PC-9 (cell line): ENCODE data around the gene AXIN2. TPM values are rescaled to one million over a fixed set of nuclear protein-coding genes. Genes with fewer than 3 reads are reported as not detected.

Experiments
- BruUV-seq: library from RNA; stranded (reverse); fragments of 400-500 nt; replicated peaks from 2 replicates; lab custom pipeline; 2021; lab: Mats Ljungman, UMichigan
- CTCF ChIA-PET: fragments of 300-600 bp; sonication (Branson Sonifier 250); formaldehyde crosslinking; loops from one replicate; lab custom pipeline; 2022; ENCODE audit warnings: antibody characterized with exemption; lab: Charles Lee
- POLR2A ChIA-PET: fragments of 300-600 bp; sonication (Branson Sonifier 250); formaldehyde crosslinking; loops from one replicate; lab custom pipeline; 2022; ENCODE audit warnings: antibody characterized with exemption; ENCODE audit not compliant: unreplicated experiment; lab: Charles Lee
- DNase-seq, 2 experiments: peaks; one replicate each; pipeline versions ENCODE4 v3.0.0 to v3.0.0-alpha.2; 2015 to 2022; ENCODE audit warnings: mixed read lengths in 1 of 2
- H2AFZ ChIP-seq: fragments of 200-600 bp; sonication (generic); 2 replicates; pipeline ENCODE4 v1.8.1; 2017; ENCODE audit warnings: antibody characterized with exemption
- H3F3A ChIP-seq: fragments of 200-600 bp; sonication (generic); 2 replicates; pipeline ENCODE4 v1.8.1; 2017; ENCODE audit warnings: antibody characterized with exemption, mild to moderate bottlenecking, low read depth; ENCODE audit not compliant: insufficient read depth
- H3K27ac ChIP-seq: fragments of 200-600 bp; sonication (generic); 2 replicates; pipeline ENCODE4 v1.6.1; 2016; ENCODE audit warnings: mixed run types
- H3K27me3 ChIP-seq: fragments of 200-600 bp; sonication (generic); 2 replicates; pipeline ENCODE4 v1.6.1; 2016; ENCODE audit warnings: low read depth, mixed run types; ENCODE audit not compliant: insufficient read depth
- H3K36me3 ChIP-seq: fragments of 200-600 bp; sonication (generic); 2 replicates; pipeline ENCODE4 v1.6.1; 2016; ENCODE audit warnings: low read depth, mixed run types
- H3K4me1 ChIP-seq: fragments of 200-600 bp; sonication (generic); replicated peaks from 2 replicates; pipeline ENCODE4 v1.6.1; 2016; ENCODE audit warnings: mixed run types; ENCODE audit not compliant: insufficient read depth
- H3K4me2 ChIP-seq: fragments of 200-600 bp; sonication (generic); 2 replicates; pipeline ENCODE4 v1.6.1; 2017; ENCODE audit warnings: mixed run types
- H3K4me3 ChIP-seq: fragments of 200-600 bp; sonication (generic); 2 replicates; pipeline ENCODE4 v1.6.1; 2016; ENCODE audit warnings: mixed run types
- H3K79me2 ChIP-seq: fragments of 200-600 bp; sonication (generic); 2 replicates; pipeline ENCODE4 v1.6.1; 2017; ENCODE audit warnings: low read depth, mixed run types
- H3K9me2 ChIP-seq: fragments of 200-600 bp; sonication (generic); 2 replicates; pipeline ENCODE4 v1.8.1; 2017; ENCODE audit warnings: mild to moderate bottlenecking; ENCODE audit not compliant: insufficient read depth
- H3K9me3 ChIP-seq: fragments of 200-600 bp; sonication (generic); 2 replicates; pipeline ENCODE4 v1.8.1; 2016; ENCODE audit warnings: low read depth; ENCODE audit not compliant: insufficient read depth
- H4K20me1 ChIP-seq: fragments of 200-600 bp; sonication (generic); 2 replicates; pipeline ENCODE4 v1.8.1; 2017; ENCODE audit not compliant: insufficient read depth
- CTCF ChIP-seq: fragments of 200-600 bp; sonication (generic); conservative IDR thresholded peaks from 2 replicates; pipeline ENCODE4 v1.6.1; 2017; ENCODE audit warnings: mixed run types, antibody characterized with exemption, mild to moderate bottlenecking, moderate library complexity
- EZH2 ChIP-seq: fragments of 200-600 bp; sonication (generic); IDR thresholded peaks from 2 replicates; pipeline ENCODE4 v1.8.0; 2017; ENCODE audit warnings: antibody characterized with exemption, low read depth
- intact Hi-C: fragments of 100-400 bp; cut with micrococcal nuclease; formaldehyde crosslinking; loops from one replicate; pipeline ENCODE4 v1.10.0; 2022; ENCODE audit not compliant: unreplicated experiment
- total RNA-seq: library from RNA; stranded (reverse); gene quantifications from 2 replicates; pipeline ENCODE4 v1.2.3, GENCODE V29; 2021

Gene AXIN2
- total RNA-seq, 1 experiment from 2014 or later, result 0.24 TPM

DNA sequence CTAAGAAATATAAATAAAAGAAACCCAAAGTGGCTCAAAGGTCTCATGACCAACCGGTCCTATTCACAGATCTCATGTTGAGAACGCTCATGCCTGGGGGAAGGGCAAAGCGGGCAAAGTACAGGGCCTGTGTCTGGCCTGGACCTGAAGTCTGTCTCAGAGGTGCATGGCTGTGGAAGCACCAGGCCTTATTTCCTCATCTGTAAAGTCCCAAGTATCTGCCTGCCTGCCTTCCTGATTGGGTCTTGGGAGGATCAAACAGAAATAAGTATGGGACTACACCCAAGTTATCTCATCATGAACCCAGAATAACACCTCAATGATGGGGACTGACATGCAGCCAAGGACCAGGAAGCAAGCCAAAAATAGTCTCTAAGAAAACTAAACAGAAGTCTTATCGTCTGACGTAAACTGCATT lies 14.2 kb downstream of the AXIN2 start:
- Histone ChIP-seq H3K4me1 (peaks cover 18% of the 10 kb centered on the region), H3K36me3 (no peaks in the 10 kb centered on the region), H3K4me3 (no peak overlapping the region), H3K9me3 (no peaks in the 10 kb centered on the region), H3F3A (peaks cover 12% of the 10 kb centered on the region; the same call in 1 of the 2 replicates), H3K27me3 (no peaks in the 10 kb centered on the region), H3K27ac (no peak overlapping the region), H2AFZ (no peak overlapping the region), H4K20me1 (no peaks in the 10 kb centered on the region), H3K9me2 (no peaks in the 10 kb centered on the region), H3K79me2 (no peaks in the 10 kb centered on the region), H3K4me2 (no peak overlapping the region)
- TF ChIP-seq CTCF (no peak), EZH2 (no peak)
- POLR2A ChIA-PET, result no interaction called here
- BruUV-seq, result no TSS peak
- DNase-seq, result no peak
- CTCF ChIA-PET, result no interaction called here
- intact Hi-C loops, result no loop called here

DNA sequence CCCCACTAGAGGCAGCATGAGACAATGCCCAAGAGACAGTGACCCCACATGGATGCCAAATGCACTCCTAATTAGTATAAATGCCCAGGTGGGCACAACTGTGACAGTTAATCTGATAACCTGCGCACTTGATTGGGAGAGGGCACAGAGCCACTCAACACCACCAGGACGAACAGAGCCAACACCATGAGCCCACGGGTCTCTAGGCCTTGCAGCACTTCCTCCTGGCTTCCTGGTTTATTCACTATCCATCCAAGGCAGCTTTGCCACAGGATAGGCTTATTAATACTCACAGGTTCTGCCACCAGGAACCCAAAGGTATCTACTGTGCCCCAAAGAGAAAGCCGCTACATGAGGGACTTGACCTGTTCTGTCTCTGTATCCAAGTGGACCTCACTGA lies 14.9 kb downstream of the AXIN2 start:
- POLR2A ChIA-PET, result no interaction called here
- Histone ChIP-seq H3K9me2 (no peaks in the 10 kb centered on the region), H3K9me3 (no peaks in the 10 kb centered on the region), H2AFZ (no peak overlapping the region), H3K4me2 (no peak overlapping the region), H3K4me3 (no peak overlapping the region), H4K20me1 (no peaks in the 10 kb centered on the region), H3K79me2 (no peaks in the 10 kb centered on the region), H3K36me3 (no peaks in the 10 kb centered on the region), H3K4me1 (peaks cover 25% of the 10 kb centered on the region), H3F3A (peaks cover 12% of the 10 kb centered on the region; the same call in 1 of the 2 replicates), H3K27me3 (no peaks in the 10 kb centered on the region), H3K27ac (no peak overlapping the region)
- BruUV-seq, result no TSS peak
- intact Hi-C loops, result no loop called here
- no peak for TF ChIP-seq EZH2
- no peak for TF ChIP-seq CTCF
- CTCF ChIA-PET, result no interaction called here
- no peak for DNase-seq

- Histone ChIP-seq H3K4me3 (no peak overlapping the region), H3K4me1 (peaks cover 25% of the 10 kb centered on the region), H3K79me2 (no peaks in the 10 kb centered on the region), H3K9me2 (no peaks in the 10 kb centered on the region), H3K36me3 (no peaks in the 10 kb centered on the region), H3K27me3 (no peaks in the 10 kb centered on the region), H3K4me2 (no peak overlapping the region), H3K27ac (no peak overlapping the region), H3F3A (peaks cover 12% of the 10 kb centered on the region; the same call in 1 of the 2 replicates), H3K9me3 (no peaks in the 10 kb centered on the region), H2AFZ (no peak overlapping the region), H4K20me1 (no peaks in the 10 kb centered on the region)
- TF ChIP-seq CTCF, result no peak
- TF ChIP-seq EZH2, result no peak
- no TSS peak for BruUV-seq
- POLR2A ChIA-PET, result no interaction called here
- CTCF ChIA-PET, result no interaction called here
- intact Hi-C loops, result no loop called here
- no peak for DNase-seq
Measured at GRCh38 chr17:65545705-65546523, 15.5 kb downstream of the AXIN2 start.
